SK-N-SH (cell line): ENCODE data around the gene FRMPD4.

Source experiments
- CTCF ChIP-seq: fragments of 200-600 bp; sonication (generic); IDR thresholded peaks from 2 replicates; pipeline ENCODE4 v1.6.1; 2017; ENCODE audit warnings: antibody characterized with exemption, mild to moderate bottlenecking, moderate library complexity
- ELF1 ChIP-seq: IDR thresholded peaks from 2 replicates; pipeline ENCODE4 v1.4.0; 2012
- EZH2phosphoT487 ChIP-seq: fragments of 200-600 bp; sonication (generic); IDR thresholded peaks from 2 replicates; pipeline ENCODE4 v1.6.1; 2017; ENCODE audit warnings: low read depth, mixed run types, mild to moderate bottlenecking, antibody characterized with exemption, moderate library complexity, borderline replicate concordance
- JUND ChIP-seq: IDR thresholded peaks from 2 replicates; pipeline ENCODE4 v1.4.0; 2012
- MAX ChIP-seq: IDR thresholded peaks from 2 replicates; pipeline ENCODE4 v1.4.0; 2012; ENCODE audit warnings: low read depth
- MEF2A ChIP-seq: IDR thresholded peaks from 2 replicates; pipeline ENCODE4 v1.4.0; 2012; ENCODE audit warnings: low read depth, borderline replicate concordance
- POLR2AphosphoS5 ChIP-seq: IDR thresholded peaks from 2 replicates; pipeline ENCODE4 v1.6.1; 2012; ENCODE audit warnings: low read depth, low read length
- SIN3A ChIP-seq: IDR thresholded peaks from 2 replicates; pipeline ENCODE4 v1.6.1; 2012; ENCODE audit warnings: low read depth, mild to moderate bottlenecking, low read length, moderate library complexity, borderline replicate concordance
- SMC3 ChIP-seq: IDR thresholded peaks from 2 replicates; pipeline ENCODE4 v1.6.1; 2012; ENCODE audit warnings: low read depth, low read length, improper control_type of control experiment
- TAF1 ChIP-seq: IDR thresholded peaks from 2 replicates; pipeline ENCODE4 v1.6.1; 2012; ENCODE audit warnings: low read depth, mild to moderate bottlenecking, low read length, moderate library complexity, borderline replicate concordance
- TCF12 ChIP-seq: IDR thresholded peaks from 2 replicates; pipeline ENCODE4 v1.4.0; 2012
- TEAD4 ChIP-seq: IDR thresholded peaks from 2 replicates; pipeline ENCODE4 v1.4.0; 2012; ENCODE audit warnings: mild to moderate bottlenecking, borderline replicate concordance; ENCODE audit not compliant: insufficient read depth
- ZBTB33 ChIP-seq: IDR thresholded peaks from 2 replicates; pipeline ENCODE4 v1.4.0; 2012; ENCODE audit warnings: low read depth, borderline replicate concordance

GRCh38 chrX:12768491-12768890 lies 630.2 kb downstream of the FRMPD4 start:
- TF ChIP-seq MAX (no peak), EZH2phosphoT487 (no peak), TEAD4 (no peak), TAF1 (no peak), TCF12 (no peak), MEF2A (no peak), POLR2AphosphoS5 (no peak), SIN3A (no peak), CTCF (no peak), JUND (no peak), ZBTB33 (no peak), SMC3 (no peak), ELF1 (no peak)
